Keratinocyte (primary cell): Measurements from ENCODE around the gene STKLD1. TPM values are rescaled to one million over a fixed set of nuclear protein-coding genes. Genes with fewer than 3 reads are reported as not detected.

Experiments used
- DNase-seq: peaks from one replicate; pipeline ENCODE4 v3.0.0-alpha.2; 2011; ENCODE audit warnings: low read depth, missing footprints, low spot score
- FAIRE-seq: peaks from 2 replicates; lab custom pipeline; 2011; peaks lifted over from hg19 to GRCh38; lab: Jason Lieb, UNC
- H2AFZ ChIP-seq: 2 replicates; pipeline ENCODE4 v1.6.0; 2012; ENCODE audit warnings: low read length, control low read depth, inconsistent platforms; ENCODE audit not compliant: control insufficient read depth
- H3K27ac ChIP-seq: 2 replicates; pipeline ENCODE4 v1.5.1; 2011; ENCODE audit warnings: low read length; ENCODE audit not compliant: control insufficient read depth, insufficient read depth
- H3K27me3 ChIP-seq: 3 replicates; pipeline ENCODE4 v1.6.0; 2011; ENCODE audit warnings: low read length; ENCODE audit not compliant: control insufficient read depth, insufficient read depth; ENCODE audit errors: extremely low read depth
- H3K36me3 ChIP-seq, 2 experiments: 2 replicates in 1 of 2; 3 replicates in 1 of 2; pipeline ENCODE4 v1.5.1; 2011; ENCODE audit warnings: low read length in 2 of 2, mild to moderate bottlenecking in 1 of 2; ENCODE audit not compliant: control insufficient read depth in 2 of 2, insufficient read depth in 2 of 2; ENCODE audit errors: extremely low read depth in 1 of 2
- H3K4me1 ChIP-seq: 3 replicates; pipeline ENCODE4 v1.5.1; 2011; ENCODE audit warnings: low read length; ENCODE audit not compliant: control insufficient read depth, insufficient read depth; ENCODE audit errors: extremely low read depth
- H3K4me2 ChIP-seq: 3 replicates; pipeline ENCODE4 v1.6.0; 2011; ENCODE audit warnings: low read depth, low read length; ENCODE audit not compliant: control insufficient read depth, insufficient read depth; ENCODE audit errors: extremely low read depth
- H3K4me3 ChIP-seq, 3 experiments: fragments of 200-600 bp in 1 of 3; sonication (generic) in 1 of 3; 2 replicates in 2 of 3; 3 replicates in 1 of 3; pipeline ENCODE4 v1.5.1; 2011 to 2016; ENCODE audit warnings: low read length in 3 of 3, mild to moderate bottlenecking in 3 of 3, control low read depth in 2 of 3, inconsistent platforms in 1 of 3, low read depth in 1 of 3, mixed read lengths in 1 of 3, mixed run types in 1 of 3, moderate library complexity in 1 of 3; ENCODE audit not compliant: control insufficient read depth in 2 of 3, insufficient read depth in 2 of 3; ENCODE audit errors: extremely low read depth in 1 of 3
- H3K79me2 ChIP-seq: 2 replicates; pipeline ENCODE4 v1.6.0; 2012; ENCODE audit warnings: low read length; ENCODE audit not compliant: control insufficient read depth, insufficient read depth
- H3K9ac ChIP-seq: 3 replicates; pipeline ENCODE4 v1.6.0; 2011; ENCODE audit warnings: low read length; ENCODE audit not compliant: control insufficient read depth, insufficient read depth; ENCODE audit errors: extremely low read depth
- H3K9me1 ChIP-seq: 3 replicates; pipeline ENCODE4 v1.6.0; 2011; ENCODE audit warnings: low read length; ENCODE audit not compliant: control insufficient read depth, insufficient read depth; ENCODE audit errors: extremely low read depth
- H3K9me3 ChIP-seq: 2 replicates; pipeline ENCODE4 v1.5.1; 2012; ENCODE audit warnings: low read depth, low read length; ENCODE audit not compliant: control insufficient read depth
- H4K20me1 ChIP-seq: 3 replicates; pipeline ENCODE4 v1.6.0; 2011; ENCODE audit warnings: low read length; ENCODE audit not compliant: control insufficient read depth, insufficient read depth; ENCODE audit errors: extremely low read depth
- CTCF ChIP-seq, 3 experiments: IDR thresholded peaks in 1 of 3; conservative IDR thresholded peaks in 1 of 3; optimal IDR thresholded peaks in 1 of 3; 2 replicates in 2 of 3; 3 replicates in 1 of 3; pipeline versions ENCODE3 to v1.5.1; 2011; ENCODE audit warnings: low read length in 3 of 3, mild to moderate bottlenecking in 3 of 3, moderate library complexity in 2 of 3, control low read depth in 1 of 3, inconsistent platforms in 1 of 3; ENCODE audit not compliant: insufficient read depth in 2 of 3; ENCODE audit errors: extremely low read depth in 1 of 3
- EZH2 ChIP-seq: IDR thresholded peaks from one replicate; pipeline ENCODE4 v1.6.1; 2012; ENCODE audit warnings: inconsistent platforms, mild to moderate bottlenecking, low read length, moderate library complexity
- dilution Hi-C: fragments of 300-500 bp; cut with MboI; formaldehyde crosslinking; loops from one replicate; pipeline ENCODE4 v1.7.0; 2020; ENCODE audit warnings: low sequenced_read_pairs; ENCODE audit not compliant: extremely low pct_ligation_motif_present
- polyA plus RNA-seq, 5 experiments: library from polyadenylated mRNA; depleted of rRNA in 3 of 5; stranded (reverse) in 3 of 5; stranded (forward) in 1 of 5; unstranded in 1 of 5; fragments of >200 nt; gene quantifications; 1 replicate in 1 of 5; 2 replicates in 3 of 5; 3 replicates in 1 of 5; pipeline versions ENCODE4 v1.2.1 to v1.2.3, GENCODE V29; 2011 to 2012; ENCODE audit warnings: missing spikeins in 2 of 5, low read depth in 1 of 5, low replicate concordance in 1 of 5

The STKLD1 gene
- polyA plus RNA-seq, 1 donor (not counting 4 experiments of a cell fraction or from before 2014, with no cell fraction given) = 0.77 TPM

DNA sequence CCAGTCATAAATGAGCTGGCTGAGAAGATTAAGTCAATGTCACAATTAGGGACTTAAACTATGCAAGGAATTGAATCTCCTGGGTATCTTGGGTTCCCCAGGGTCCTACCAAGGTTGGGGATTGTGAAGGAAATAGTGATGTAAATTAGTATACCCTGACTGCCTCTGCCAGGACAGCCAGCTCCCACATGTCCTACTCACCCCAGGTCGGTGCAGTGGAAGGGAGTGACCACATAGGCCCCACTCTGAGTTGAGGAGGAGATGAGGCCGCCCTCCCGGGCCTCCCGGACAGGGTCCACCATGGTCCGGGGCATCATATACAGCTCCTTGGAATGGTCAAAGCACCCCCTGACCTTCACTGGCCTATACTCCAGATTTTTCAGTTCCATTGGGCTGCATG, 22.6 kb upstream of the STKLD1 start:
- dilution Hi-C loops = no loop called here
- H3K9me3 ChIP-seq = no peaks in the 10 kb centered on the region
- FAIRE-seq = no peak
- no peak overlapping the region for H3K4me3 ChIP-seq
- peaks cover 37 to 40% of the 10 kb centered on the region in 2 experiments for H3K36me3 ChIP-seq
- no peaks in the 10 kb centered on the region for H3K27me3 ChIP-seq
- H3K9ac ChIP-seq = no peak overlapping the region
- no peak overlapping the region for H2AFZ ChIP-seq
- H3K4me1 ChIP-seq = peaks cover 32% of the 10 kb centered on the region
- TF ChIP-seq EZH2 = no peak
- TF ChIP-seq CTCF (optimal IDR thresholded peaks at IDR 0.05 in 1 of 3, IDR thresholded peaks at IDR 0.05 in 1 of 3, conservative IDR thresholded peaks at IDR 0.05 in 1 of 3; ENCODE audit: extremely low read depth in 1 of 3, insufficient read depth in 2 of 3, low read length in 3 of 3) = no peak
- no peak overlapping the region for H3K27ac ChIP-seq
- H3K79me2 ChIP-seq = peaks cover 43% of the 10 kb centered on the region
- H3K4me2 ChIP-seq = no peak overlapping the region
- no peaks in the 10 kb centered on the region for H3K9me1 ChIP-seq
- DNase-seq = no peak
- H4K20me1 ChIP-seq = peaks cover 9% of the 10 kb centered on the region

GRCh38 chr9:133354766-133355165, 21.4 kb upstream of the STKLD1 start:
- Histone ChIP-seq H3K27me3 (no peaks in the 10 kb centered on the region), H3K4me1 (peaks cover 24% of the 10 kb centered on the region), H4K20me1 (peaks cover 9% of the 10 kb centered on the region), H3K4me3 (no peak overlapping the region), H3K79me2 (peaks cover 38% of the 10 kb centered on the region), H3K9me3 (no peaks in the 10 kb centered on the region), H3K27ac (no peak overlapping the region), H3K9ac (no peak overlapping the region), H3K36me3 (peaks cover 31 to 34% of the 10 kb centered on the region in 2 experiments), H3K4me2 (no peak overlapping the region), H2AFZ (no peak overlapping the region), H3K9me1 (no peaks in the 10 kb centered on the region)
- DNase-seq (no peak), FAIRE-seq (no peak)
- dilution Hi-C loops = no loop called here
- TF ChIP-seq CTCF (optimal IDR thresholded peaks at IDR 0.05 in 1 of 3, IDR thresholded peaks at IDR 0.05 in 1 of 3, conservative IDR thresholded peaks at IDR 0.05 in 1 of 3; ENCODE audit: extremely low read depth in 1 of 3, insufficient read depth in 2 of 3, low read length in 3 of 3) (no peak), EZH2 (no peak)
